ENCODE data around the gene ZNF831. TPM values are rescaled to one million over a fixed set of nuclear protein-coding genes. Genes with fewer than 3 reads are reported as not detected.

Gene ZNF831
- total RNA-seq, 2 donors from 2014 or later, result 0.31 to 0.47 TPM

Other genes starting within 250 kb of the ZNF831 start
- gene NELFCD, start 182.6 kb upstream of the ZNF831 start, total RNA-seq, result 10 to 100 TPM; 28.7 to 34.1 TPM
- gene CTSZ, start 156.6 kb upstream of the ZNF831 start, total RNA-seq, result 100 to 1,000 TPM; 166 to 174 TPM
- under 1 TPM; 0.15 to 0.37 TPM for gene TUBB1, start 144.4 kb upstream of the ZNF831 start, total RNA-seq
- gene ATP5F1E, start 131.5 kb upstream of the ZNF831 start, total RNA-seq, result 100 to 1,000 TPM; 122 to 125 TPM
- 10 to 100 TPM; 39.9 to 58.4 TPM for gene PRELID3B, start 121.0 kb upstream of the ZNF831 start, total RNA-seq
- not detected for gene EDN3, start 136.8 kb downstream of the ZNF831 start, total RNA-seq